ENCODE results near the gene GPR137.
"Not testable (repeated sequence)": the region's sequence is repeated elsewhere in the genome, so short reads cannot be mapped to it uniquely, and the experiment has no call there.

Gene GPR137

GRCh38 chr11:64245797-64246620 lies 39.6 kb upstream of the GPR137 start:
- H3K4me3 ChIP-seq, result peak overlapping the region; percentile 78
- no peaks in the 10 kb centered on the region for H3K9me3 ChIP-seq
- in situ Hi-C loops (cut with MboI; ENCODE audit: low sequenced_read_pairs), result no loop called here
- peaks cover 28% of the 10 kb centered on the region for H3K36me3 ChIP-seq (replicated peaks)
- peaks cover 20% of the 10 kb centered on the region for H3K4me1 ChIP-seq
- peak; percentile 11 to 68 for DNase-seq (ENCODE audit: low spot score in 2 of 2)
- H3K27me3 ChIP-seq (ENCODE audit: low read depth), result no peaks in the 10 kb centered on the region

DNA sequence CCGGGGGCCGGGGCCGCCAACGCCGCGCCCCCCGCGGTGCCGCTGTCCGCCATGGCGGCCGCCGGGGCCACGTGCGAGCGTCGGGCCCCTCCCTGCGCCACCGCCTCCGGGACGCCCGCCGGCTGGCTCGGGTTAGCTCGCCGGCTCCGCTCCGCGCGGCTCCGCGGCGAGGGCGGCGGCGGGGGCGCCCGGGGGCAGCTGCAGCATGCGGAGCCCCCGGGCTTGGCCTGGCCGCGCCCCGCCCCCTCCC lies 39.1 kb upstream of the GPR137 start:
- in situ Hi-C loops (cut with MboI; ENCODE audit: low sequenced_read_pairs); H3K9me3 ChIP-seq; DNase-seq (ENCODE audit: low spot score in 2 of 2); H3K27me3 ChIP-seq (ENCODE audit: low read depth): not testable (repeated sequence)
- H3K4me3 ChIP-seq, result peak overlapping the region; percentile 78
- H3K4me1 ChIP-seq, result peaks cover 20% of the 10 kb centered on the region
- peaks cover 27% of the 10 kb centered on the region for H3K36me3 ChIP-seq (replicated peaks)

DNA sequence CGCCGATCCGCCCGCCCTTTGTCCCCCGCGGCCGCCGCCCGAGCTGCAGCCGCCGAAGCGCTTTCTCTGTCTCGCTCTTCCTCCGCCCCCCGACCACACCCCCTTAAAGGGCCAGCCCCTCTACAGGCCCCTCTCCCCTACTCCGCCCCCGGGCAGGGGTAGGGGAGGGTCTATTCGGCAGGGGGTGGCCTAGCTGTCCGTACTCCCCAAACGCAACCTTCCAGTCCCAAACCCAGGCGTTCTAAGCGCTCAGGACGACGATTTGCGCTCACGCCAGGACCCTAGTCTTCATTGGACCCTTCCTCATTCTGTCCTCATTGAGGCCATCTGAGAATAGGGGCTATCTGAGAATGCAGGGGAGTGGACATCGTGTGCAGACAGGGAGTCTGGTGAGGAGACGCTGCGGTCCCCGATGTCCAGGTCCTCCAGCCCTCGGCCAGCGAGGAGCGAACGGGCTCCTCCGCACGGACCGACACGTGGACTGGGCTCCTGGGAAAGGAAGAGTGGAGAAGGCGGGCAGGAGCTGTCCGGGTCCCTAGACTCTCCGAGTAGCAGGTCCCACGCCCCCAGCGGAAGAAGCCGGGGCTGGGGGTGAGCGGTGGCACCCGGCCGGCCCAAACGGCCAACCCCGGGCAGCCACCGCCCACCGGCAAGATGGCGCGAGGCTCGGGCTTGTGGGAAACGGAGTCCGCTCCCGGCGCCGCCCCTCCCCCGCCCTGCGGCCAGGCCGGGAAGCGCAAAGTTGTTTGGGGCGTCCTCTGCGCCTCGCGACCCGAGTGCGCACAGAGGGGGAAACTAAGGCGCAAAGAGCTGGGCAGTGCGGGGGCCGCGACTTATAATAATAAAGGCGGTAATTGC lies 38.5 kb upstream of the GPR137 start, which contains the start of gene PPP1R14B:
TSS of gene PPP1R14B (minus strand) at position 73 of the 858 bp plus-strand sequence. CDS start 270 bp downstream, outside the sequence.
- in situ Hi-C loops (cut with MboI; ENCODE audit: low sequenced_read_pairs), result no loop called here
- Histone ChIP-seq H3K4me3 (peak within 1 kb of the TSS; percentile 78), H3K27me3 (ENCODE audit: low read depth) (no peaks in the 10 kb centered on the region), H3K36me3 (replicated peaks) (peaks cover 25% of the 10 kb centered on the region), H3K4me1 (peaks cover 20% of the 10 kb centered on the region), H3K9me3 (no peaks in the 10 kb centered on the region)
- DNase-seq (ENCODE audit: low spot score in 2 of 2), result peak; percentile 88 to 96

- no peak for DNase-seq (ENCODE audit: low spot score in 2 of 2)
- no peaks in the 10 kb centered on the region for H3K27me3 ChIP-seq (ENCODE audit: low read depth)
- H3K9me3 ChIP-seq, result no peaks in the 10 kb centered on the region
- H3K36me3 ChIP-seq (replicated peaks), result peaks cover 20% of the 10 kb centered on the region
- H3K4me3 ChIP-seq, result peak overlapping the region; percentile 37
- in situ Hi-C loops (cut with MboI; ENCODE audit: low sequenced_read_pairs), result no loop called here
- peaks cover 14% of the 10 kb centered on the region for H3K4me1 ChIP-seq
These were observed 37.7 kb upstream of the GPR137 start for GRCh38 chr11:64247729-64248531.

- H3K4me3 ChIP-seq, result no peak overlapping the region
- peaks cover 14% of the 10 kb centered on the region for H3K36me3 ChIP-seq (replicated peaks)
- H3K4me1 ChIP-seq, result peaks cover 12% of the 10 kb centered on the region
- in situ Hi-C loops (cut with MboI; ENCODE audit: low sequenced_read_pairs), result no loop called here
- no peaks in the 10 kb centered on the region for H3K27me3 ChIP-seq (ENCODE audit: low read depth)
- no peaks in the 10 kb centered on the region for H3K9me3 ChIP-seq
- no peak for DNase-seq (ENCODE audit: low spot score in 2 of 2)
These were observed 37.1 kb upstream of the GPR137 start for GRCh38 chr11:64248578-64248977.

- Histone ChIP-seq H3K4me3 (no peak overlapping the region), H3K4me1 (peaks cover 12% of the 10 kb centered on the region), H3K27me3 (ENCODE audit: low read depth) (no peaks in the 10 kb centered on the region), H3K9me3 (no peaks in the 10 kb centered on the region), H3K36me3 (replicated peaks) (peaks cover 11% of the 10 kb centered on the region)
- in situ Hi-C loops (cut with MboI; ENCODE audit: low sequenced_read_pairs), result no loop called here
- DNase-seq (ENCODE audit: low spot score in 2 of 2), result no peak
These were observed 36.6 kb upstream of the GPR137 start for GRCh38 chr11:64249038-64249437.

- in situ Hi-C loops (cut with MboI; ENCODE audit: low sequenced_read_pairs), result loop anchor here (25.0 kb wide), 1 partner anchor 863 kb away; the partner anchor contains the start of genes FAU, MRPL49, TM7SF2 and ZNHIT2
- H3K4me3 ChIP-seq, result peak overlapping the region; percentile 70
- peaks cover 10% of the 10 kb centered on the region for H3K36me3 ChIP-seq (replicated peaks)
- no peaks in the 10 kb centered on the region for H3K27me3 ChIP-seq (ENCODE audit: low read depth)
- no peaks in the 10 kb centered on the region for H3K9me3 ChIP-seq
- no peak for DNase-seq (ENCODE audit: low spot score in 2 of 2)
- H3K4me1 ChIP-seq, result peaks cover 12% of the 10 kb centered on the region
These were observed 35.9 kb upstream of the GPR137 start for GRCh38 chr11:64249563-64250414.

- no peaks in the 10 kb centered on the region for H3K27me3 ChIP-seq (ENCODE audit: low read depth)
- H3K36me3 ChIP-seq (replicated peaks), result peaks cover 9% of the 10 kb centered on the region
- H3K4me1 ChIP-seq, result peaks cover 12% of the 10 kb centered on the region
- DNase-seq (ENCODE audit: low spot score in 2 of 2), result peak in 1 of 2 experiments; percentile 32
- in situ Hi-C loops (cut with MboI; ENCODE audit: low sequenced_read_pairs), result loop anchor here (25.0 kb wide), 1 partner anchor 862 kb away; the partner anchor contains the start of genes FAU, MRPL49, TM7SF2 and ZNHIT2
- peak overlapping the region; percentile 70 for H3K4me3 ChIP-seq
- H3K9me3 ChIP-seq, result no peaks in the 10 kb centered on the region
These were observed 35.1 kb upstream of the GPR137 start for GRCh38 chr11:64250415-64251015.

GRCh38 chr11:64251016-64251752 lies 34.5 kb upstream of the GPR137 start, which contains the start of gene PLCB3:
Gene PLCB3, plus strand, starts transcription at chr11:64251530. Its CDS starts 120 bp downstream, at chr11:64251650.
- Histone ChIP-seq H3K4me3 (peak within 1 kb of the TSS; percentile 70), H3K9me3 (no peaks in the 10 kb centered on the region), H3K27me3 (ENCODE audit: low read depth) (no peaks in the 10 kb centered on the region), H3K4me1 (peaks cover 12% of the 10 kb centered on the region), H3K36me3 (replicated peaks) (peaks cover 15% of the 10 kb centered on the region)
- peak; percentile 33 to 69 for DNase-seq (ENCODE audit: low spot score in 2 of 2)
- in situ Hi-C loops (cut with MboI; ENCODE audit: low sequenced_read_pairs), result loop anchor here (25.0 kb wide), 1 partner anchor 861 kb away; the partner anchor contains the start of genes FAU, MRPL49, TM7SF2 and ZNHIT2

- in situ Hi-C loops (cut with MboI; ENCODE audit: low sequenced_read_pairs), result loop anchor here (25.0 kb wide), 1 partner anchor 861 kb away; the partner anchor contains the start of genes FAU, MRPL49, TM7SF2 and ZNHIT2
- peaks cover 12% of the 10 kb centered on the region for H3K4me1 ChIP-seq
- H3K27me3 ChIP-seq (ENCODE audit: low read depth), result no peaks in the 10 kb centered on the region
- DNase-seq (ENCODE audit: low spot score in 2 of 2), result no peak
- peak overlapping the region; percentile 70 for H3K4me3 ChIP-seq
- peaks cover 20% of the 10 kb centered on the region for H3K36me3 ChIP-seq (replicated peaks)
- no peaks in the 10 kb centered on the region for H3K9me3 ChIP-seq
These were observed 34.0 kb upstream of the GPR137 start for GRCh38 chr11:64251753-64252002.

DNA sequence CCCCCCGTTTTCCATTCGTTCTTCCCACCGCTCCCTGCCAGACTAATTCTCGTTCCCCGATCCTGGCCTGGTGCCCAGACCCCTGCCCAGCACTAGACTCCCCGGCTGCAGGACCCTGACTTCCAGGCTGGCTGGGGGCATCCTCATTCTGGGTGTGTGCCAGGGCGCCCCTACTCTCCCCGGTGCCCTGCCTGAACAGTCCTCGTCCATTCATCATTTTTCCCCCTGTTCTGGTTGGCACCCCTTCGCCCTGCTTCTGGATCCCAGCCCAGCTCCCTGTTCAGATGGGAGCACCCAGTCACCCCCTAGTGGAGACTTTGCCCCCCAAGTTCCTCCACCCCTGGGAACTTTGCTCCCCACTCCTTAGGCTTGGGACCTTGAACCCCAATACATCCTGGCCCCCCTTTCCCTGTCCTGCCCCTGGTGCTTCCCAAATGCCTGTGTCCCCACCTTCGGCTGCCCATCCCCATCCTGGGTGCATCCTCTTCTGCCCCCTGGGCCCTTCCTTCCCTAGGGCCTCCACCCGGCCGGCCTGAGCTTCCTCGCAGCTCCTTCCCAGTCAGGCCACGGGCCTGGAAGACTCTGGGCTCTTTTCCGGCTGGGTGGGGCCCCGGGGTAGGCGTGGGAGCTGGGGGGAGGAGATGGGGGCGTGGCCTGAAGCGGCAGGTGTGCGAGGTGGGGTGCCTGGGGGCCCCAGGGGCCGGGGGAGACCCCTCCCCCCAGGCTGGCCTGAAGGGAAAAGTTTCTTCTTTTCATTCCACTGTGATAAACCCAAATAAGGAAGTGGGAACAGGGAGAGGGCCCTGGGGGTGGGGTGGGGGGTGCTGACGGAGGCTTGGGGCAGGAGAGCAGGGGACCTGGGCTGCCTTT lies 33.4 kb upstream of the GPR137 start:
- H3K4me1 ChIP-seq, result peaks cover 12% of the 10 kb centered on the region
- in situ Hi-C loops (cut with MboI; ENCODE audit: low sequenced_read_pairs), result loop anchor here (25.0 kb wide), 1 partner anchor 860 kb away; the partner anchor contains the start of genes FAU, MRPL49, TM7SF2 and ZNHIT2
- H3K4me3 ChIP-seq, result peak overlapping the region; percentile 70
- DNase-seq (ENCODE audit: low spot score in 2 of 2), result peak in 1 of 2 experiments; percentile 75
- peaks cover 22% of the 10 kb centered on the region for H3K36me3 ChIP-seq (replicated peaks)
- no peaks in the 10 kb centered on the region for H3K27me3 ChIP-seq (ENCODE audit: low read depth)
- no peaks in the 10 kb centered on the region for H3K9me3 ChIP-seq
